Measurements from ENCODE around the gene C1orf21. TPM values are rescaled to one million over a fixed set of nuclear protein-coding genes. Genes with fewer than 3 reads are reported as not detected.

The C1orf21 gene
- total RNA-seq, 1 donor from 2014 or later = 44.6 TPM

DNA sequence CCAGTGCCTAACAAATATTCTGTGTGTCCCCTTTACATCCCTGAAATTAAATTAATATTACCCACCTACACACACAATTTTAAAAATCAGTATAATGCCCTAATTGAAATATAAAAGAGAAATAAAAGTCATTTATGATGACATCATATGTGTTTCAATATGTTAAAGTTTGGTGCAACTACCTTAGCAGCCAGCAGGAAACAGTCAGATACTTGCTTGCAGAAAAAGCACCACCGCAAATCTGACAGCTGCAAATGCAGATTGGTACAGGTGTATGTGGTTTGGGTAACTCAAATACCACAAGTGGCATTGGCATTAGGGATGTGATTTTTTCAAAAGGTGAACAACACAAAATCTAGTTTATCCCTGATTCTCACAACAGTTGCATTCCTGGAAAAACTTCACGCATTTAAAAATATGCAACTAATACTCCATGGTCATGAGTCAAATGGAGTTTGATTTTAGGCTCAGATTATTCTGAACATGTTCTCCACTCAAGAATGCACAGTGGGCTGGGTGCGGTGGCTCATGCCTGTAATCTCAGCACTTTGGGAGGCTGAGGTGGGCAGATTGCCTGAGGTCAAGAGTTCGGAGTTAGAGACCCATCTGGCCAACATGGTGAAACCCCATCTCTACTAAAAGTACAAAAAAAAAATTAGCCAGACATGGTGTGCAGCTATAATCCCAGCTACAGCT, 261.5 kb downstream of the C1orf21 start:
- H3K27me3 Mint-ChIP-seq = peaks cover 5% of the 10 kb centered on the region
- H3K9me3 Mint-ChIP-seq = peaks cover 8% of the 10 kb centered on the region
- no peak for TF ChIP-seq CTCF (conservative IDR thresholded peaks at IDR 0.05)
- H3K36me3 Mint-ChIP-seq = no peaks in the 10 kb centered on the region
- no peak overlapping the region for H3K4me3 Mint-ChIP-seq
- no peak overlapping the region for H3K27ac Mint-ChIP-seq
- no peaks in the 10 kb centered on the region for H3K4me1 Mint-ChIP-seq (ENCODE audit: unreplicated experiment)
- no peak for DNase-seq (ENCODE audit: extremely low spot score, unreplicated experiment)

- DNase-seq (ENCODE audit: extremely low spot score, unreplicated experiment) = no peak
- H3K36me3 Mint-ChIP-seq = no peaks in the 10 kb centered on the region
- no peak overlapping the region for H3K4me3 Mint-ChIP-seq
- no peaks in the 10 kb centered on the region for H3K4me1 Mint-ChIP-seq (ENCODE audit: unreplicated experiment)
- TF ChIP-seq CTCF (conservative IDR thresholded peaks at IDR 0.05) = no peak
- peaks cover 5% of the 10 kb centered on the region for H3K27me3 Mint-ChIP-seq
- H3K9me3 Mint-ChIP-seq = peaks cover 8% of the 10 kb centered on the region
- no peak overlapping the region for H3K27ac Mint-ChIP-seq
These were observed 262.0 kb downstream of the C1orf21 start for GRCh38 chr1:184648856-184649201.

- Mint-ChIP-seq H3K4me1 (ENCODE audit: unreplicated experiment) (no peaks in the 10 kb centered on the region), H3K27me3 (peaks cover 5% of the 10 kb centered on the region), H3K4me3 (no peak overlapping the region), H3K9me3 (peaks cover 8% of the 10 kb centered on the region), H3K36me3 (no peaks in the 10 kb centered on the region), H3K27ac (no peak overlapping the region)
- no peak for TF ChIP-seq CTCF (conservative IDR thresholded peaks at IDR 0.05)
- no peak for DNase-seq (ENCODE audit: extremely low spot score, unreplicated experiment)
These were observed 262.6 kb downstream of the C1orf21 start for GRCh38 chr1:184649451-184649888.

DNA sequence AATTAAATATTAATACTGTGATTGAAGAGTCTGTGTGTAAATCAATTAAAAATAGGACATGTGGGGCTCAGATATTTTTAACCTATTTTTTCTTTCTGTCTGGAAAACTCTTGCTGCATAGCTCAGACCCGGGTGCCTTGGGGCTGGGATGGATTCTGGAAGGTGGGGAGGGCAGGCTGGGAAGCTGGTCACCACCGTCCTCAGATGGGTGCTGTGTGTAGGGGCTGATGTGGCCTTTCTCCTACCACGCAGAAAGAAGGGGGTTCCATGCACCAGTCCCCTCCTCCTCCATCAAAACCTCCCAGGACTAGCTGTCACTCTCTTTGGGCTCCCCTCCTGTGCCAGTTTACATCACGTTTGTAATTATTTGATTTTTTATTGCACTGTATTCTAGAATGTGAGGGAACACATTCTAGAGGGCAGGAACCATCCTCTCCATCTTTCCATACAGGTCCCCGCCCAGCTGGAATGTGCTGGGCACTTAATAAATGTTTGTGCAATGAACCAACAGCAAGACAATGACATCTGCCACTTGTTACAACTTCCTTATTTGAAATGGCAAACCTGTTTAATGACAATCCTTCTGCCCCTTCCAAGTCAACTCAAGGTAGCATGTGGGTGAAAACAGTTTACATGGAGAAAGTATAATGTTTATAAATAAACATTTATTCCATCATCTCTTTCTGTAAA, 263.5 kb downstream of the C1orf21 start:
- no peak for DNase-seq (ENCODE audit: extremely low spot score, unreplicated experiment)
- H3K4me3 Mint-ChIP-seq = no peak overlapping the region
- H3K36me3 Mint-ChIP-seq = no peaks in the 10 kb centered on the region
- H3K4me1 Mint-ChIP-seq (ENCODE audit: unreplicated experiment) = no peaks in the 10 kb centered on the region
- TF ChIP-seq CTCF (conservative IDR thresholded peaks at IDR 0.05) = no peak
- H3K27ac Mint-ChIP-seq = no peak overlapping the region
- peaks cover 8% of the 10 kb centered on the region for H3K27me3 Mint-ChIP-seq
- H3K9me3 Mint-ChIP-seq = peaks cover 12% of the 10 kb centered on the region

GRCh38 chr1:184655185-184655584, 268.4 kb downstream of the C1orf21 start:
- H3K4me1 Mint-ChIP-seq (ENCODE audit: unreplicated experiment) = no peaks in the 10 kb centered on the region
- H3K4me3 Mint-ChIP-seq = no peak overlapping the region
- H3K27ac Mint-ChIP-seq = no peak overlapping the region
- no peaks in the 10 kb centered on the region for H3K36me3 Mint-ChIP-seq
- DNase-seq (ENCODE audit: extremely low spot score, unreplicated experiment) = no peak
- peaks cover 8% of the 10 kb centered on the region for H3K27me3 Mint-ChIP-seq
- H3K9me3 Mint-ChIP-seq = peaks cover 7% of the 10 kb centered on the region
- no peak for TF ChIP-seq CTCF (conservative IDR thresholded peaks at IDR 0.05)
